NCI-H2227 (cell line): ENCODE data around the gene ETFA.

Experiments used
- DNase-seq: peaks from one replicate; lab custom pipeline; 2025; ENCODE audit not compliant: unreplicated experiment; lab: John Stamatoyannopoulos, UW

Gene ETFA

DNA sequence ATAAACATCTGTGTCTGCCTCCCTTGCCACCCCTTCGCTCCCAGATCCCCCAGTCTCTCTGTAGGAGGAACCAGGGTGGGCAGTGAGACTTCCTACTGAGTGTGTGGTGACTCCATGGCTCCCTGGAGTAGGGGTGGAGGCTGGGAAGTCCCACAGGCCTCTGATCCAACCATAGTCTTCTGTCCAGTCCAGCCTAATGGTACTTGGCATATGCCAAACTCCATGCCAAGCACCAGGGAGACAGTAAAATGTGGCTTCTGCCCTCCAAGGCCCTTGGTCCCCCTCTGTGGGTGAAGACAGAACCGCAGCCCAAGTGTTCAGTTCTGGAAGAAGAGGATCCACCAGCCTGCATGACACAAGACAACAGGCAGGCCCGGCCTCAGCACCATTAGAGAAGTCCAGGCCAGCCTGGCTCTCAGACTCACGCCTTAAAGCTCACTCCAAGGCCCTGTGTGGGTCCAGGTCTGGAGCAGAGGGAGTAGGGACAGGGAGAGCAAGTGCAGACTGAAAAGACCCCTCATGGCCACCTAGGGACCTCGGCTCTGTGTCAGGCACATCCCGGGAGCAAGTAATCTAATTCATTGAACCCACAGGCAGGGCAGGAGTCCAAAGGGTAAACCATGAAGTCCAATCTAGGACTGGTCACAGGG, 112.7 kb downstream of the ETFA start:
- DNase-seq, result no peak

DNA sequence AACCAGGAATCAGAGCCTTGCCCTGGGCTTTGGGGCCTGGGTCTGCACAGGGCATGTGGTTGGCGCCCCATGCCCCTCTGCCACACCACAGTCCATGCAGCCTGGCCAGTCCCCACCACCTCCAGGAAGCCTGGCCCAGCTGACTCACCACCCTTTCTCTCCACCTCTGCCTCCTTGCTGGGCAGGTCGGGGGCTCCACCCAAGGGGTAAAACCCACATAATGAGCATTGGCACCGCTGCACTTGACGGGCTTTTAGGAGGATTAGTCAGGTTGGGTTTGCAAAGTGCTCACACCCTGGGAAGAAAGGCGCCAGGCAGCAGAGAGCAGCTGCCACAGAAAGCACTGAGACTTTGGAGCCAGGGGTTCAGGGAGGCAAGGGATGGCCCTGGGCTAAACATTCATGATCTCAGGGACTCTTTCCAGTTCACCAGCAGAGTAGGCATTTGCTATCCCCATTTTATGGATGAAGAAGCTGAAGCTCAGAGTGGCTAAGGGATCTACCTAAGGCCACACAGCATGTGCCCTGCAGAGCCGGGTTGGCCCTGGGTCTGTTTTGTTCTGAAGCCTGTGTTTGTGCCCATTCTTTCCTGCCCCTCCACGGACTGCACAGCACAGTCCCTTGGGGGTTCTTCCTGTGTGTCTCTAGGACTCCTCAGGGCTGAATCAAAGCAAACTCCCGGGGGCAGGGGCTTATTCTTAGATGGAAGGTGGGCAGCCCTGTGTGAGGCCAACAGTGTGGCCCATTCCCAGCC, 113.4 kb downstream of the ETFA start:
- no peak for DNase-seq

DNA sequence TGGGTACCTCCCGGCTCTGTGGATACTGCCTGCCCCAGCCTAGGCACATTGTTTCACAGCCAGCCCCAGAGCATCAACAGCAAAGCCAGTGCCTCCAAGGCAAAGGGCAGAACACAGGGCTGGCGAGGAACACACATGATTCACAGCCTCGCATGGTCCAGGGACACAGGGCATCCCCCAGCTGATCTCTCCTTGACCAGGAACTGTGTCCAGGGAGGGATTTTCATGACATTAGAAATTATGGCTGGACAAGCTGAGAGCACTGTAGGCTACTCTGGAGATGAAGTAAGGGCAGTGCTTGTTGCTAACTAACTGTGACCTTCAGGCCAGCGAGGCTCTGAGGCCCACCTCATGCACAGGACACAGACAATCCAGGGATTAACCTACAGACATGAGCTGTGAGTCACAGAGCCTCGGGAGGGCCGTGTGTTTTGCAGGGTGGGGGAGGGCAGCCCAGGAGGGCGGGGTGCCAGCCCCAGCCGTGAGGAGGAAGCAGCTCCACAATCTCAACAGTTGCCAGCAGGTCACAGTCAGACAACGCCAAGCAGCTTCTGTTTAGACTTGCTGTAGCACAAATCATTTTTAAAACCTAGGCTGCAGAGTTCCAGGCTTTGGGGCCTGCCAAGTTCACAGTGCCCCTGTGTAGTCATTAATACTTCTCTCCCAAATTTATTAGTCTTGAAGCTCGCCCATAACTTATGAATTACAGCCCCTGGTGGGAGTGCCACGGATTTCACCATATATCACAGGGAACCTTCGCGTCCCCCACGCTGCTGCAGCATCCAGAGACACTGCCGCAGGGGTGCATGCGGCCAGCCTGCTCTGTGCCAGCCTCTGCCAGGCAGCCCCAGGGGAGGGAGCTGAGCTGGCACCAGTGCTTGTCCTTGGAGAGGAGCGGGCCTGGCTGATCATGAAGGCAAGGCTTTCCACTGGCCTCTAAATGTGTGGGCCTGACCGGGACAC, 114.7 kb downstream of the ETFA start:
- peak; percentile 34 for DNase-seq

DNA sequence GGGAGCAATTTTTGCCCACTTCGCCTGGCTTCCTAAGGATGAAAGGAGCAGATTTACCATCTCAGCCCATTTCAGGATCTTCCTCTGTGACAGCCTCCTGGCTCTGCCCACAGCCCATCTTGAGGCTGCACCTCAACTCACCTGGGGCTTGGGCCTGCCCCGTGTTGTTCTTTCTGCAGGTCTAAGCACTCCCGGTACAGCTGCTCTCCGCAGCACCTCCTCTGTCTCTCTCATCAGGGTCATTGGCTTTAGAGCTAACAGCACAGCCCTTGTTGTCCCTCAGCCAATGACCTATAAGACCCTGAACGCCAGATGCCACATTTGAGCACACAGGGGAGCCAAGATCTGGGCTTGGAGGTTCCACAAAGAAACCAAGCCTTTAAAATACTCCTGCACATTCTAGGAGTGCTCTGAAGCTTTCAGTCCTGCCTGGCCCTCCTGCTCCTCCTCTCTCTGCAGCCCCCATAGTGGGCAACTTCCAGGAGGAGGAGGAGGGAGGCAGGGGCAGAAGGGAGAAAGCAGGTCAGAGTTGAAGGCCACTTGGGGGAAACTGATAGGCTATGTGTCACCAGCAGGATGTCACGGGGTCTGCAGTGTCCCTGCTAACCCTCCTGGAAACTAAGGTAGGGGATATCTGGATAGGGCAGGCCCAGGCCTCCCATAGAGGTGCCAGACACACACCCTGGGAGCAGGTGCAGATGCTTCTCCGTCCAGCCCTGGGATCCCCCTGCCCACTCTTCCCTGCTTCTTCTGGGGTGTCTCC, 115.6 kb downstream of the ETFA start:
- no peak for DNase-seq

DNA sequence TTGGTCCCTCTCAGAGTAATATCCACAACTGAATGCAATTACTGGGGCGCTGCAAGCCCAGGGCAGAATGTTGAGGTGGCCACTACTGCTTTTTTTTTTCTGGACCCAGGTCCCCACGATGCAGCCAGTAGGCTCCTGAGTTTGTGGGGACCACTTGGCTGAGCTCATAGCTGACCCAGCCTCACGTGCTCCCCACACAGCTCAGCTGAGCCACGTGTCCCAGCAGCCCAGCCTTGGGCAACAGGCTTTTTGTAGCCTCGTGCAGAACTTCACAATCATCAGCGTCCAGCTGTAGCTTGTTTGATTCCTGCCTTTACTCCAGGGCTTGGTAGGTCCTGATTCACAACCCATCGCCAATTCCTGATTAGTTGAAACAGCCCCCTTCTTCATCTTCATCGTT, 117.3 kb downstream of the ETFA start:
- DNase-seq, result no peak

DNA sequence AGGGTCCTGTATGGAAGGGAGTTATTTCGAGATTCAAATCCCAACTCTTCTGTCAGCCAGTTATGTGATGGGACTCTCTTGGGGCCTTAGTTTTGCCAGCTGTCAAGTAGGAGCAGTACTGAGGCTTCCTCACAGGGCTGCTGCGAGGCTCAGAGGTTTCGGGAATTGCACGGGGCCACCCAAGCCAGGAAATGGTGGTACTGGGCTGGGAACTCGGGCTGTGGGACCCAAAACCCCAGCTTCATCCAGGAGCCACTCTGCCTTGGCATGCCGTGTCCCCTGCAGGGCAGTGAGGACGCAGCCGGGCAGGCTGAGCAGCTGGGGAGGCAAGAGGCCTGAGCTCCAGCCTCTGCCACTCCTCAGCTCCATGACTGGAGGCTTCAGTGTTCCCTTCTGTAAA, 118.6 kb downstream of the ETFA start:
- DNase-seq, result no peak

DNA sequence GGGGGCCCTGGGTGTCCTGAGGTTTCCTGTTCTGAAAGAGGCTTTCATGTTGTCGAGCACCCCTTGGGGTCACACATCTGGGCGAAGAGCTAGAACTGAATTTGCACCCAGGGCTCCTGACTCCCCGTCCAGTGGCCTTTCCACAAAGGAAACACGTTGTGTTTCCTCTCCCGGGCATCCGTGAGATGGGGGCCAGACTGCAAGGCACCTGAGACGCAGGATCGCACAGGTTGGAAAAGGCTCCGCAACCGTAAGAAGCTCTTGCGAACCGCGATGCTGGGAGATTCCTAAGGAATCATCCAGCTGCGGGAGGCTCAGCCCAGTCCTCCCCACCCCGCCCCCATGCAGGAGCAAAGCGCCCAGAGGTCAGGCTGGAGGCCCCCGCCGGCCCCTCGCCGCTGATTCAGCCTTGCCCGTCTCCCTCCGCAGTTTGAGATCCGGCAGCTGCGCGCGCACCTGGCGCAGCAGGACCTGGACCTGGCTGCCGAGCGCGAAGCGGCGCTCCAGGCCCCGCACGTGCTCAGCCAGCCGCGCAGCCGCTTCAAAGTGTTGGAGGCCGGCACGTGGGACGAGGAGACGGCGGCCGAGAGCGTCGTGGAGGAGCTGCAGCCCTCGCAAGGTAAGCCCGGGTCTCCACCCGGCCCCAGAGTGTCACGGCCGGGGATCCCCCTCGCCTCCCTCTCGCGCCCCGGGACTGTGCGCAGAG, 119.6 kb downstream of the ETFA start:
- no peak for DNase-seq

DNA sequence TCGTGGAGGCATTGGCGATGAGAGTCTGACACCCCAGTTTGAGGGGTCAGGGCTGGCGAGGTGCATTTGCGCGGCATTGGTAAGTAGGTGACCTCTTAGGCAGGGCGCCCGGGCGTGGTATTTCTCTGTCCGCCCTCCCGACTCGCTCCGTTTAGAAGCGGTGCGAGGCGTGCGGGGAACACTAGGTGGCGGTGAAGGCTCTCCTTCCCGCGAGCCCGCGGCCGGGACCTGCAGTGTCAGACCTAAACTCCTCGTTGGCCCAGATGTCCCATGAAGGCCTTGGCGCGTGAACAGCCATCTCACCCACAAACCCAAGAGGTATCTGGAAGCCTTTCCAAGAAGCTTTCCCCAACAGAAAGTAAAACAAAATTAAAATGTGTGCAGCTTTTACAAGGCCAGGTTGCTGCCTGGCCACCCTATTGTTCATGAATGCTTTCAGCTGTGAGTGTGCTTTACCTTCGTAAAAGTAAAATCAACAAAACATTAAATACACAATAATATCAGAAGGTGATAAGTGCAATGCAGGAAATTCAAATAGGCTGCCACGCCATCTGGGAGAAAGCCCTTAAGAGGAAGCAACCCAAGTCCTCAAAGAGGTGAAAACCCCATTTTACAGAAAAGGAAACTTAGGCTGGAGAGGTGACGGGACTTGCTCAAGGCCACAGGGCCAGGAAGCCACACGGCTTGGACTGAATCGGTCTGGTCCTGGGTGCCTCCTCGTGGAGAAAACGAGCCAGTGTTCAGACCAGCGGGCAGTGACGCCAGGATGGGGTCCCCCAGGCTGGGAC, 120.3 kb downstream of the ETFA start:
- DNase-seq, result peak; percentile 74

DNA sequence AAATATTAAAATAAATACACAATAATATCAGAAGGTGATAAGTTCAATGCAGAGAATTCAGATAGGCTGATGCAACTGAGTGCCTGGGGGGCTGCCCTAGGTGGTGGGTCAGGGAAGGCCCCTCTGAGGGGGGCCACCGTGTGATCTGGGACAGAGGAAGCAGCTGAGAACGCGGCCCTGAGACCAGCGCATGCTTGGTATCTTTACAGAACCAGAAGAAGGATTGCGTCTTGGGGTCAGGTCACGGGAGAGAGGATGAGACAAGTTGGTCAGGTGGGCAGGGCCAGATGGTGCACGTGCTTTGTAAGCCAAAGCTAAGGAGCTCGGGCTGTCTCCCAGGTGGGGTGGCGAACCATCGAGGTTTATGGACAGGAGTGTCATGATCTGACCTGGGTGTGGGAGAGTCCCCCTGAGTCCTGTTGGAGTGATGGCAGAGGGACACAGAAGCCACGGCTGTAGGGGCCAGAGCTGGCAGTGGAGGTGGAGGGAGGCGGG, 121.2 kb downstream of the ETFA start:
- no peak for DNase-seq

DNA sequence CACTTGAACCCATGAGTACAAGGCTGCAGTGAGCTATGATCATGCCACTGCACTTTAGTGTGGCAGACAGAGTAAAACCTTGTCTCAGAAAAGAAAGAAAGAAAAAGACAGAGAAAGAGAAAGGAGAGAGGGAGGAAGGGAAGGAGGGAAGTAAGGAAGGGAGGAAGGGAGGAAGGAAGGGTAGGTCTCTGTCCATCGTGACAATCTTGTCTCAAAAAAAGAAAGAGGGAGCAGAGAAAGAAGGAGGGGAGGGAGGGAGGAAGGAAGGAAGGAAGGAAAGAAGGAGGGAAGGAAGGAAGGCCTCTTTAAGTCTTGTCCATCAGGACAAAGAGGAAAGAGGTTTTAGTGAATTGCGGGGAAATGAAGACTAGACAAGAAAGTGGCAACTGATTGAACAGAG, 122.2 kb downstream of the ETFA start:
- no peak for DNase-seq

DNA sequence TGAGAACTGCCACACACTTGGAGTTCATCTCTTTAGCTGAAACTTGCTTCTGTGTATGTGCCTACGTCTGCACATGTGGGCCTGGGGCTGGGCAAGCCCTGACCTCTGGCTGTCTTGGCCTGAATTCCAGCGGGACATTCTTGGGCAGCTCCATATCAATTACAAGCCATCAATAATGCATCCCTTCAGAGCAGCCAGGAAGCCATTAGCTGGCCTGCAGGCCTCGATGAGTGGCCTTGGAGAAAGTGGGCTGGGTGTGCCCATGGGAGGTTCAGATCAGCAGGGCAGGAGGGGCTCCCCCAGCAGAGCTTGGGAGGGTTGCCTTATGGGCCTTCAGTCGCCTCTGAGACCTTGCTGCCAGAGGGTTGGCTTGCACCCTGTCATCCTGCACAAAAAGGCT, 124.1 kb downstream of the ETFA start:
- no peak for DNase-seq

DNA sequence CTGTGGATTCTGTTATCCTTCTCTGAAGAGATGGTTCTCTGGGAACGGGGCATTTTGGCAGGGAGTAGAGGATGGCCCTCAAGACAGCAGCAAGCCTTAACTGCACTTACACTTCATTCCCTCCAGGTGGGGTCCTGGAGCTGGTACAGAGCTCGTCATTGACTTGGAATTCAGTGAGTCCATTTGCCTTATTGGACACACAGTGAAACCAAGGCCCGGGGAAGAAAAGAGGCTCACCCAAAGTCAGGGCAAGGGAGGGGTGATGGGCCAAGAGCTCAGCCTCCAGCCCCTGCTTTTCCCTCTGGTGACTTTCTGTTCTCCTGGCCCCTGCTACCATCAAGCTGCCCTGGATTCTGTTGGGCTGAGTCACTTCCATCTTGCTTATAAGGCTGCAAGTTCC, 125.6 kb downstream of the ETFA start:
- DNase-seq, result peak; percentile 48

DNA sequence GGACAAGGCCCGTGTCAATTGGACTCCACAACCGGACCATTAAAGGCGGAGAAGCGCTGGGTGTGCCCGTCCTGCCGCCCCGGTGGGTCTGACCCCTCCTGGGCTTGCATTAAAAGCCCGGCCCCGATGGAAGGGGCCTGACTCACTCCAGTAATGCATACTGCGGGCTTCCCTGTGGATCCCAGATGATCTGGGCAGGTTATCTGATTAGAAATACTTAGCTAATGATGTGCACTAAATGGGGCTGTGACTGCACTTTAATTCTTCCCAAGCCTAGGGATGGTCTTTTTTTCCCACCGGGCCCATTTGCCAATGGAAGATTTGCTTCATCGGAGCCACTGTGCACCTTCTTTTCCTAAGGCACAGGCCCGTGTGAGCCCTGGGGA, 126.6 kb downstream of the ETFA start:
- no peak for DNase-seq

DNA sequence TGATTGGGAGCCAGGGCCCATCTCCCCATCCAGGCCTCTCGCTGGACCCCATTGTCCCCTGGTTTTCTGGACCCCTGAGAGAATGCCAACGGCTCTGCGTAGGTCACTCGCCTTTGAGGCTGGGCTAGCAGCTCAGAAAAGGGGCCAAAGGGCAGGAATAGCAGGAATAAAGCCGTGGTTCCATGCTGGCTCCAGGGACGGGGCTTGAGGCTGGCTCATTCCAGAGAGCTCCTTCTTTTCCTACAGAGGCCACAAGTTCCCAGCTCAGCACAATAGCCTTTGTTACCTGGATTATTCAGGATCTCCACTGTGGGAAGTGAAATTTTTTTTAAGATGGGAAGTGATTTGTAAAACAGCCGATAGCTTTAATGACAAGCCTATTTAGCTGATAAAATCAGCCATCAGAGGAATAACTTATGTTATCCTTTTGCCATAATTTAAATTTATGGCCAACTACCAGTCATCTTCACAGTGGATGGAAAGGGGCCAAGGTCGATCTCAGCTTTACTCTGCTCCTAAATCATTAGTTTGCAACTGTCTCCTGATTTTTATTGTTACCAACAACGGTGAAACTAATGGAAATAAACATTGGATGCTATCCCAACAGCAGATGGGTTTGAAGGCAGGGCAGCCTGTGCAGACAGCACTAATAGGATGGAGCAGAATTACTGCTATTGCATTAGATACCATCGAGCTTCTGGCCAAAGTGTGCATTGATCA, 127.2 kb downstream of the ETFA start:
- no peak for DNase-seq

DNA sequence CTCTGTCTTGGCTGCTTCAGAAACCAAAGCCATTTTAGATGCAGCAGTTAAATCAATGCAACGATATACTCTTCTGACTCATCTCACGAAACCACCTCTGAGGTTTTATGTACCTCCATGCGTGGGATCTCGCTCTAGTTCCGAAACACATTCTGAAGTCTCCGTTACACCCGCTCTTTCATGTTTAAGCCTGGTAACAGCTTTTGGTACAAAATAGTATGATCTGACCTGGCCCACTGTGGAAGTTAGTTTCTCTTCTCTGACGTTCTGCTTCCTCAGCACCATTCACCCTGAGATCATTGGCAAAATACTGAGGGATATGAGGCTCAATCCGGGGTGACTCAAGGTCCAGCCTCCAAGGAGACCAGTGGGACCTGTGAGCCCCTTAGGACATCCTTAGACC, 129.6 kb downstream of the ETFA start:
- no peak for DNase-seq

DNA sequence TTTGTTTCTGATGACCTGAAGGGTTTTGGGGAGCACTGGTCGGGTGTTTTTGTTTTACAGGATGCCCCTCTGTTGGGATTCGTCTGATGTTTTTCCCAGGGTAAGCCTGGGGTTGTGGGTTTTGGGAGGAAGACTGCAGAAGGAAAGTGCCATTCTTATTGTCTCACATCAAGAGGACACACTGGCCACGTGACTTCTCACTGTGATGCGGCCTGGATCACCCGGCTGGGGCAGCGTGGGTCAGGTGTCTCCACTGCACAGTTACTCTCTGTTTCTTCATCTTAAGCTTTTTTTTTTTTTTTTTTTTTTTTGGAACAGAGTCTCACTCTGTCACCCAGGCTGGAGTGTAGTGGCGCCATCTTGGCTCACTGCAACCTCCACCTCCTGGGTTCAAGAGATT, 130.9 kb downstream of the ETFA start:
- DNase-seq, result no peak

DNA sequence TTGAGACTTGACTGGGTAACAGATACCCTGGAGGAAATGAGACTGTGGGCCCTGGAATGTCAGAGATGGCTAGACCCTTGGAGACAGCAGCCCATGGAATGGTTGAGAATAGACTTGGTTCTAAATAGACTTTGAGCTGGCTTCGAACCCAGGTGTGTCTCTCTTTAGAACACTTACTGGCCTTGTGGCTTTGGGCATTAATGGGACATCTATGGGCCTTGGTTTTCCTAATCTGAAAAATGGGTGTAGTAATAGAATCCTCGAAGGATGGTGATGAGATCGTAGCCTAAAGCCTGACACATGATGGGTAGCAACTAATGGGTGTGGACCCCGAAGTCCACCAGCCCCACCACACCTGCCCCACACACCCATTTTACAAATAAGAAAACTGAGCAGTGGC, 132.2 kb downstream of the ETFA start:
- DNase-seq, result no peak

DNA sequence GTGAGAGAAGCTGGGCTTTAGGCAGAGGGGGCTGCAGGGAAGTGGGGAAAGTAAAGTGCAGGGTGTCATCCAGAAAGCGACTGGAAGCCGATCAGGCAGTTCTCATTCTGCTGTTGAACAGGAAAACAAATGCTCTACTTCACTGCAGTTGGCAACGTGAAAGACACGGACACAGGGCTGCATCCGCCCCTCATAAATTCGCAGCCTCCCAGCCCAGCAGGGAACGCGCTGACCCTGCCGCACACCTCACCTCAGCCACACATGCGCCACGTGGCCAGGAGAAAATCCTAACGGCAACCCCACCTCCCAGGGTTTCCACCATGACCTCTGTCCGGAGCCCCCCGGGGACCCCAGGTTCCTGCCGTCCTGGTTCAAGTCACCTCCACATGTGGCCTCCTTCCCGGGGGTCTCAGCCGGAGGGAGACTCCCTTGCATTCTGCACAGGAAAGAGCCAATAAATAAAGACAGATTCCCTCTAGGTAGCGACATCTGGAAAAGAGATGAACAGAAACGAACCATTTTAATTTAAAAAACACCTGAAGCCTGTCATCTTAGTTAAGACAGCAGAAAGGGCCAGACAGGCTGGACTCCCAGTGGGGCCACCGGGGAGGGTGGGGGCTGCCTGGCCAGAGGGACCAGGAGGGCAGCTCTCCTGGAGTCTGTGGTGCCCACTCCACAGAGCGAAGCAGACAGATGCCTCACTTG, 132.8 kb downstream of the ETFA start:
- DNase-seq, result no peak
